ENCODE data around the gene OSGIN1. TPM values are rescaled to one million over a fixed set of nuclear protein-coding genes. Genes with fewer than 3 reads are reported as not detected.

OSGIN1 gene
- total RNA-seq, 1 experiment from 2014 or later, result 1.6 TPM

DNA sequence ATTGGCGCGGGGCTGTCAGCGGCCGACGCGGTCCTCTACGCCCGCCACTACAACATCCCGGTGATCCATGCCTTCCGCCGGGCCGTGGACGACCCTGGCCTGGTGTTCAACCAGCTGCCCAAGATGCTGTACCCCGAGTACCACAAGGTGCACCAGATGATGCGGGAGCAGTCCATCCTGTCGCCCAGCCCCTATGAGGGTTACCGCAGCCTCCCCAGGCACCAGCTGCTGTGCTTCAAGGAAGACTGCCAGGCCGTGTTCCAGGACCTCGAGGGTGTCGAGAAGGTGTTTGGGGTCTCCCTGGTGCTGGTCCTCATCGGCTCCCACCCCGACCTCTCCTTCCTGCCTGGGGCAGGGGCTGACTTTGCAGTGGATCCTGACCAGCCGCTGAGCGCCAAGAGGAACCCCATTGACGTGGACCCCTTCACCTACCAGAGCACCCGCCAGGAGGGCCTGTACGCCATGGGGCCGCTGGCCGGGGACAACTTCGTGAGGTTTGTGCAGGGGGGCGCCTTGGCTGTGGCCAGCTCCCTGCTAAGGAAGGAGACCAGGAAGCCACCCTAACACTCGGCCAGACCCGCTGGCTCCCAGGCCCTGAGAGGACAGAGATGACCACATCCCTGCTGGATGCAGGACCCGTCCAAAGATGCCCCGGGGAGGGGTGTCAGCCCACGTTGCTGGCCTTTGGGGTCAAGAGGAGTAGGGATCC lies 12.6 kb downstream of the OSGIN1 start:
- Histone ChIP-seq H3K36me3 (replicated peaks; ENCODE audit: control insufficient read depth, insufficient read depth, low read length) (no peaks in the 10 kb centered on the region; the same call in 1 of the 2 replicates), H3K27me3 (ENCODE audit: control insufficient read depth, insufficient read depth, low read length) (peaks cover 11% of the 10 kb centered on the region), H3K4me3 (ENCODE audit: insufficient read depth, low read depth, low read length) (no peak overlapping the region)
- no peak for DNase-seq

DNA sequence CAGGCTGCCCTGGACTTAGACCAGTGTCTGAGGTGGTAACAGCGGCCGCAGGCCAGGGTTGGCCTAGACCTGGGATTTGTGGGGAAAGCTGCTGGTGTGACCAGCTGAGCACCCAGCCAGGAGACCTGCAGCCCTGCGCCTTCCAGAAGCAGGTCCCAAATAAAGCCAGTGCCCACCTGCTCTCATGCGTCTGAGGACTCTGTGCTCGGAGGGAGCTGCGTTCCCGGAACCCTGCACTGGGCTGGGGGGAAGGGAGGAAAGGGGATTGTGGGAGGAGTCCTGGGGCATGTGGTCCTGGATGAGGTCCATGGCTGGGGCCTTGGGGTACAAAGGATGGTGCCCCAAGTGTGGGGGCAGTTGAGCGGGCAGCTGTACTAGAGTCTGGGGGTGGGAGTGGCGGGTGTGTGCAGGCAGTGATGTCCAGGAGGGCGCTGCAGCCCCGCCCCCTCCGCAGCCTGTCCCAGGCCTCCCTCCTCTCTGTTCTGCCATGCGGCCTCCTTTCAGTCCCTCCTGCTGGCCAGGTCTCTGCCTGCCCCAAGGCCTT lies 13.2 kb downstream of the OSGIN1 start:
- H3K36me3 ChIP-seq (replicated peaks; ENCODE audit: control insufficient read depth, insufficient read depth, low read length), result no peaks in the 10 kb centered on the region; the same call in 1 of the 2 replicates
- peak; percentile 61 for DNase-seq

DNA sequence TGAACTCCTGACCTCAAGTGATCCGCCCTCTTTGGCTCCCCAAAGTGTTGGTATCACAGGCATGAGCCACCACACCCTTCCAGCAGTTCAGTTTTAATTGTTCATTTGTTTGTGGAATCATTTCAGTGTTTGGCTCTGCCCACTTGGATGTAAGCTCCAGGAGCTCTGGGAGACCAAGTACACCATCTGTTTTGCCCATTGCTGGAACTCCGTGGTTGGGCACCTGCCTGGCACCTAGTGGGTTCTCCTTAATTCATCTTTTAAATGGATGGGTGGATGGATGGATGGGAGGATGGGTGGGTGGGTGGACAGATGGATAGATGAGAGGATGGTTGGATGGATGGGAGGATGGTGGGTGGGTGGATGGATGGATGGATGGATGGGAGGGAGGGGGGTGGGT lies 14.1 kb downstream of the OSGIN1 start:
- no peaks in the 10 kb centered on the region for H3K36me3 ChIP-seq (replicated peaks; ENCODE audit: control insufficient read depth, insufficient read depth, low read length)
- no peak for DNase-seq
- H3K27me3 ChIP-seq (ENCODE audit: control insufficient read depth, insufficient read depth, low read length), result peaks cover 11% of the 10 kb centered on the region
- H3K4me3 ChIP-seq (ENCODE audit: insufficient read depth, low read depth, low read length), result no peak overlapping the region

More for the DNA sequence above, 13.2 kb downstream of the OSGIN1 start:
- Histone ChIP-seq H3K27me3 (ENCODE audit: control insufficient read depth, insufficient read depth, low read length) (peaks cover 11% of the 10 kb centered on the region), H3K4me3 (ENCODE audit: insufficient read depth, low read depth, low read length) (no peak overlapping the region)

DNA sequence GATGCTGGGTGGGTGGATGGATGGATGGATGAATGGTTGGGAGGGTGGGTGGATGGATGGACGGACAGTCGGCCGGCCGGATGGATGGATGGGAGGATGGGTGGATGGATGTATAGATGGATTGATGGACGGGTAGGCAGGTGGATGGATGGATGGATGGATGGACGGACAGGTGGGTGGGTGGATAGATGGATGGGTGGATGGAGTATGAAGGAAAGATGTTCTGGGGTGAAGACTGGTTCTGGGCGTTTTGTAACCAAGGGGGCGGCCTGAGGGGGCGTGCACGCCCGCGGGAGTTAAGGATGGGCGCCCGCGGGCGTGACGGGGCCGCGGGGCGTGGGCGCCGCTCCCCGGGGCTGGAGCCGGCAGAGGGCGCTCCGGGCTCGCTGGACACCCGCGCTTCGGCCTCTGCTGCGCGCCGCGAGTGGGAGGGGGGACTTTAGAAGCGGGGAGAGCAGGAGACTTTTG lies 14.8 kb downstream of the OSGIN1 start, which contains the start of gene NECAB2:
TSS of gene NECAB2 (plus strand) at position 407 of the 468 bp plus-strand sequence. CDS start 405 bp downstream, outside the sequence.
- H3K27me3 ChIP-seq (ENCODE audit: control insufficient read depth, insufficient read depth, low read length), result peaks cover 11% of the 10 kb centered on the region
- no peak for DNase-seq
- H3K36me3 ChIP-seq (replicated peaks; ENCODE audit: control insufficient read depth, insufficient read depth, low read length), result no peaks in the 10 kb centered on the region
- peak within 1 kb of the TSS; percentile 38 for H3K4me3 ChIP-seq (ENCODE audit: insufficient read depth, low read depth, low read length)

GRCh38 chr16:83968306-83968851 lies 15.3 kb downstream of the OSGIN1 start:
- peak; percentile 95 for DNase-seq
- peaks cover 11% of the 10 kb centered on the region for H3K27me3 ChIP-seq (ENCODE audit: control insufficient read depth, insufficient read depth, low read length)
- H3K36me3 ChIP-seq (replicated peaks; ENCODE audit: control insufficient read depth, insufficient read depth, low read length), result no peaks in the 10 kb centered on the region
- peak overlapping the region; percentile 38; the same call in 1 of the 2 replicates for H3K4me3 ChIP-seq (ENCODE audit: insufficient read depth, low read depth, low read length)

GRCh38 chr16:83968891-83969649 lies 16.0 kb downstream of the OSGIN1 start:
- peak; percentile 88 for DNase-seq
- Histone ChIP-seq H3K27me3 (ENCODE audit: control insufficient read depth, insufficient read depth, low read length) (peaks cover 11% of the 10 kb centered on the region), H3K4me3 (ENCODE audit: insufficient read depth, low read depth, low read length) (peak overlapping the region; percentile 38), H3K36me3 (replicated peaks; ENCODE audit: control insufficient read depth, insufficient read depth, low read length) (no peaks in the 10 kb centered on the region)

GRCh38 chr16:83969771-83970429 lies 16.9 kb downstream of the OSGIN1 start:
- Histone ChIP-seq H3K4me3 (ENCODE audit: insufficient read depth, low read depth, low read length) (no peak overlapping the region), H3K36me3 (replicated peaks; ENCODE audit: control insufficient read depth, insufficient read depth, low read length) (no peaks in the 10 kb centered on the region), H3K27me3 (ENCODE audit: control insufficient read depth, insufficient read depth, low read length) (peaks cover 11% of the 10 kb centered on the region)
- DNase-seq, result peak; percentile 80

- Histone ChIP-seq H3K27me3 (ENCODE audit: control insufficient read depth, insufficient read depth, low read length) (peaks cover 11% of the 10 kb centered on the region), H3K36me3 (replicated peaks; ENCODE audit: control insufficient read depth, insufficient read depth, low read length) (no peaks in the 10 kb centered on the region), H3K4me3 (ENCODE audit: insufficient read depth, low read depth, low read length) (no peak overlapping the region)
- no peak for DNase-seq
Measured at GRCh38 chr16:83970430-83970815, 17.4 kb downstream of the OSGIN1 start.

- Histone ChIP-seq H3K4me3 (ENCODE audit: insufficient read depth, low read depth, low read length) (no peak overlapping the region), H3K27me3 (ENCODE audit: control insufficient read depth, insufficient read depth, low read length) (peaks cover 11% of the 10 kb centered on the region), H3K36me3 (replicated peaks; ENCODE audit: control insufficient read depth, insufficient read depth, low read length) (no peaks in the 10 kb centered on the region)
- DNase-seq, result peak; percentile 69
Measured at GRCh38 chr16:83971165-83972130, 18.4 kb downstream of the OSGIN1 start.

- Histone ChIP-seq H3K4me3 (ENCODE audit: insufficient read depth, low read depth, low read length) (no peak overlapping the region), H3K27me3 (ENCODE audit: control insufficient read depth, insufficient read depth, low read length) (peaks cover 11% of the 10 kb centered on the region), H3K36me3 (replicated peaks; ENCODE audit: control insufficient read depth, insufficient read depth, low read length) (no peaks in the 10 kb centered on the region)
- DNase-seq, result peak; percentile 67
Measured at GRCh38 chr16:83972256-83973008, 19.4 kb downstream of the OSGIN1 start.

GRCh38 chr16:83973077-83973476 lies 20.0 kb downstream of the OSGIN1 start:
- H3K27me3 ChIP-seq (ENCODE audit: control insufficient read depth, insufficient read depth, low read length), result peaks cover 11% of the 10 kb centered on the region
- DNase-seq, result no peak
- no peak overlapping the region for H3K4me3 ChIP-seq (ENCODE audit: insufficient read depth, low read depth, low read length)
- no peaks in the 10 kb centered on the region for H3K36me3 ChIP-seq (replicated peaks; ENCODE audit: control insufficient read depth, insufficient read depth, low read length)

DNA sequence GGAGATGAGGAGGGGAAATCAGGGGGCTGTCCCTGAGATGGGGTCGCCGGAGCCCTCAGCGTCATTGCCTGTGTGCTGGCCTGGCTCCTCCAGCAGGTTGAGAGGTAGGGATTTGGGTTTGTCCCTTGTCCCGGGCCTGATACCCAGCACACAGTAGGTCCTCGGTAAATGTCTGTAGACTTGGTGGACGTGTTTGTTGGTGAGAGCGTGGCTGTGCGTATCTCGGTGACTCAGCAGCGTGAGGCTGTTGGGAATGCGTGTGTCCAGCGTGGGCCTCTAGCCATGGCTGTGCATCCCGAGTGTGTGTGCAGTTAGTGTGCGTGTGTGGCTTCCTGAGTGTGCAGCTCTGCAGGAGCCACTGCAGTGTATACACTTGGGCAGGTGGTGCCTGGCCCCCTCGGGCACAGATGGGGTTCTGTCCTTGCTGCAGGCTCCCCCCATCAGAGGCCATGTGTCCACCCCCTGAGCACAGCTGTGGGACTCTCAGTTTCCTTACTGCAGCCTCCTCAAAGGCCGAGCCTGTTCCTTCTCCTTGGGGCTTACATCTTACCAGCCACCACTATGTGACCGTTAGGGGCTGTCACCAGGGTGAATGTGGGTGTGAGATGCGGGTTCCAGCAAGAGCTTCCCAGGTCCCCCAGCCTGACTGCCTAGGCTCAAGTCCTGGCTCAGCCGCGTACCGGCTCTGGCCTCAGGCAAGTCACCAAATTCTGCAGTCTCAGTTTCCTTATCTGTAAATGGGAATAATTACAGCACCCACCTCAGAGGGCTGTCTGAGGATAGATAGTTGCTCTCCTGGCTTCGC lies 20.7 kb downstream of the OSGIN1 start:
- DNase-seq, result no peak
- Histone ChIP-seq H3K27me3 (ENCODE audit: control insufficient read depth, insufficient read depth, low read length) (peaks cover 10% of the 10 kb centered on the region), H3K4me3 (ENCODE audit: insufficient read depth, low read depth, low read length) (no peak overlapping the region), H3K36me3 (replicated peaks; ENCODE audit: control insufficient read depth, insufficient read depth, low read length) (no peaks in the 10 kb centered on the region)
